ENCODE measurements around the gene ITGB8.

DNA sequence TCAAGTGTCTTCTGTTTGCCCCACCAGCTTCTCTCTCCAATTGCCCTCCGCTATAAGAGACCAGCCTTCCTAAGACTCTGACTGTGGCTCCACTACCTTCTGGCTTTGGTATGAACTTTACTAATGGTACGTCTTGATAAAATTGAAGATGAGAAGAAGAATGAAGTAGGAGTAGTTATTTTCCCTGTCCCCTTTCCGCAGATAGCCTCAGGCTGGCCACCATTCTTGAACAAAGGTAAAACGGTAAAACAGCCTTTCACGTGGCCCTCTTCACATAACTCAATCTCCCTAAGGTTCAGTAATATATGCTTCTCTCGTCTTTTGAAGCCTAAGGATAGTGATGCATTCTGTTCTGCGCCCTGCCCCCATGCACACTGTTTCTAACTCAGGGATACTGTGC, 9.9 kb upstream of the ITGB8 start:
- TF ChIP-seq, protein P1, sequence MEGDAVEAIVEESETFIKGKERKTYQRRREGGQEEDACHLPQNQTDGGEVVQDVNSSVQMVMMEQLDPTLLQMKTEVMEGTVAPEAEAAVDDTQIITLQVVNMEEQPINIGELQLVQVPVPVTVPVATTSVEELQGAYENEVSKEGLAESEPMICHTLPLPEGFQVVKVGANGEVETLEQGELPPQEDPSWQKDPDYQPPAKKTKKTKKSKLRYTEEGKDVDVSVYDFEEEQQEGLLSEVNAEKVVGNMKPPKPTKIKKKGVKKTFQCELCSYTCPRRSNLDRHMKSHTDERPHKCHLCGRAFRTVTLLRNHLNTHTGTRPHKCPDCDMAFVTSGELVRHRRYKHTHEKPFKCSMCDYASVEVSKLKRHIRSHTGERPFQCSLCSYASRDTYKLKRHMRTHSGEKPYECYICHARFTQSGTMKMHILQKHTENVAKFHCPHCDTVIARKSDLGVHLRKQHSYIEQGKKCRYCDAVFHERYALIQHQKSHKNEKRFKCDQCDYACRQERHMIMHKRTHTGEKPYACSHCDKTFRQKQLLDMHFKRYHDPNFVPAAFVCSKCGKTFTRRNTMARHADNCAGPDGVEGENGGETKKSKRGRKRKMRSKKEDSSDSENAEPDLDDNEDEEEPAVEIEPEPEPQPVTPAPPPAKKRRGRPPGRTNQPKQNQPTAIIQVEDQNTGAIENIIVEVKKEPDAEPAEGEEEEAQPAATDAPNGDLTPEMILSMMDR (conservative IDR thresholded peaks at IDR 0.05) = no peak
- TF ChIP-seq ZFX (IDR thresholded peaks at IDR 0.05) = no peak

Data from C4-2B (cell line).